Nephron (organoid): ENCODE data around the gene IFIT3.
"Not testable (repeated sequence)": the region's sequence is repeated elsewhere in the genome, so short reads cannot be mapped to it uniquely, and the experiment has no call there.

Source experiments
- H3K27ac Mint-ChIP-seq, 3 experiments: 2 replicates each; pipeline ENCODE4 v1.8.0; 2020; ENCODE audit warnings: mixed read lengths in 3 of 3, mild to moderate bottlenecking in 2 of 3, moderate library complexity in 1 of 3
- H3K27me3 Mint-ChIP-seq: 2 replicates; pipeline ENCODE4 v1.8.0; 2021; ENCODE audit warnings: low read depth, mild to moderate bottlenecking, moderate library complexity, mixed read lengths
- H3K36me3 Mint-ChIP-seq: 2 replicates; pipeline ENCODE4 v1.8.0; 2020; ENCODE audit warnings: low read depth, mixed read lengths
- H3K4me1 Mint-ChIP-seq: 2 replicates; pipeline ENCODE4 v1.8.0; 2020; ENCODE audit warnings: mixed read lengths
- H3K4me3 Mint-ChIP-seq, 3 experiments: 2 replicates each; pipeline ENCODE4 v1.8.0; 2020; ENCODE audit warnings: mild to moderate bottlenecking in 3 of 3, mixed read lengths in 3 of 3, moderate library complexity in 2 of 3
- H3K9me3 Mint-ChIP-seq: 2 replicates; pipeline ENCODE4 v1.8.0; 2020; ENCODE audit warnings: mixed read lengths
- CTCF ChIP-seq, 3 experiments: fragments of 200-600 bp; sonication (generic); IDR thresholded peaks; one replicate each; pipeline ENCODE4 v1.5.0; 2021; ENCODE audit warnings: antibody characterized with exemption in 3 of 3; ENCODE audit not compliant: unreplicated experiment in 3 of 3

Gene IFIT3

DNA sequence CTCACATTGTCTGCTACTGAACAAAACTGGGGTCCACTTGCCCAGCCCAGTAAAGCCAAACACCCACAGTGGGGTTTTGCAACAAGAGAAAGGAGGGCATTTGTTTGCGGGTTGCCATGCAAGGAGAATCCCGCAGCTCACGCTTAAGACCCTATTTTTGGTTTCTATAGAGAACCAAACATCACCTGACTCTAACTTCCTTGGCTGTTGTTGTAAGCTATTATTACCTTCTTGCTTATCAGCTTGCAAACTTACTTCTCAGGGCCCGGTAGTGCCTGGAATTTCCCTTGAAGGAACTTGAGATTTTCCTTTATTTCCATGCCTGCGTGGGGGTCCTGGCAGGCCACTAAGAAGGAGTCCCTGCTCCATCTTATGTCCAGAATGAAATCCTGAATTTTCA, 20.7 kb downstream of the IFIT3 start:
- no peaks in the 10 kb centered on the region for H3K27me3 Mint-ChIP-seq
- TF ChIP-seq CTCF (IDR thresholded peaks at IDR 0.05; ENCODE audit: unreplicated experiment in 3 of 3), result no peak
- no peaks in the 10 kb centered on the region for H3K36me3 Mint-ChIP-seq
- no peak overlapping the region for H3K4me3 Mint-ChIP-seq
- H3K27ac Mint-ChIP-seq, result peak overlapping the region; percentile 83 to 97 (median 90)
- peaks cover 75% of the 10 kb centered on the region for H3K4me1 Mint-ChIP-seq
- peaks cover 2% of the 10 kb centered on the region for H3K9me3 Mint-ChIP-seq

GRCh38 chr10:89348975-89349374, 21.2 kb downstream of the IFIT3 start:
- TF ChIP-seq CTCF (IDR thresholded peaks at IDR 0.05; ENCODE audit: unreplicated experiment in 3 of 3), result no peak
- no peaks in the 10 kb centered on the region for H3K27me3 Mint-ChIP-seq
- peak overlapping the region; percentile 83 to 97 (median 90) for H3K27ac Mint-ChIP-seq
- H3K4me1 Mint-ChIP-seq, result peaks cover 72% of the 10 kb centered on the region
- H3K9me3 Mint-ChIP-seq, result peaks cover 3% of the 10 kb centered on the region
- peaks cover under 1% of the 10 kb centered on the region for H3K36me3 Mint-ChIP-seq
- H3K4me3 Mint-ChIP-seq, result no peak overlapping the region

GRCh38 chr10:89350631-89351315, 23.0 kb downstream of the IFIT3 start:
- H3K36me3 Mint-ChIP-seq, H3K9me3 Mint-ChIP-seq, H3K4me3 Mint-ChIP-seq, H3K27me3 Mint-ChIP-seq: not testable (repeated sequence)
- peak overlapping the region; percentile 90 to 97 (median 97) for H3K27ac Mint-ChIP-seq
- H3K4me1 Mint-ChIP-seq, result peaks cover 61% of the 10 kb centered on the region

DNA sequence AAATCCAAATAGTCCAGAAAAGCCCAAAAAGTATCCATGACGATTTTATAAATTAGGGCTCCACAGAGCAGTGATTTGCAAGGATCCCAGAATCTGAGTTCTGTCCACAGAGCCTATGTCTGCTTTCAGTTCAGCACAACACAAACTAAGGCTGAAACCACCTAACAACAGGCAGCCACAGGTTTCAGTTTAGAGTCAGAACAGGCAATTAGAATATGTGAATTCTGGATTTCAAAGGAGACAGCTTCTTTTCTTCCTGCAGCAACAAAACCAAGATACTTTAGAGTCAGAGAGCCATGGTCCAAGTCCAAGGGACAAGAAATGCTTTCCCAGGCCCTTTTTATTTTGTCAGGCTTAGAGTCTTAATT, 23.6 kb downstream of the IFIT3 start:
- Mint-ChIP-seq H3K4me3 (peak overlapping the region in 1 of 3 experiments; percentile 24), H3K9me3 (peaks cover 6% of the 10 kb centered on the region), H3K4me1 (peaks cover 60% of the 10 kb centered on the region), H3K36me3 (peaks cover 3% of the 10 kb centered on the region), H3K27ac (peak overlapping the region; percentile 90 to 97 (median 97)), H3K27me3 (no peaks in the 10 kb centered on the region)
- TF ChIP-seq CTCF (IDR thresholded peaks at IDR 0.05; ENCODE audit: unreplicated experiment in 3 of 3), result no peak

DNA sequence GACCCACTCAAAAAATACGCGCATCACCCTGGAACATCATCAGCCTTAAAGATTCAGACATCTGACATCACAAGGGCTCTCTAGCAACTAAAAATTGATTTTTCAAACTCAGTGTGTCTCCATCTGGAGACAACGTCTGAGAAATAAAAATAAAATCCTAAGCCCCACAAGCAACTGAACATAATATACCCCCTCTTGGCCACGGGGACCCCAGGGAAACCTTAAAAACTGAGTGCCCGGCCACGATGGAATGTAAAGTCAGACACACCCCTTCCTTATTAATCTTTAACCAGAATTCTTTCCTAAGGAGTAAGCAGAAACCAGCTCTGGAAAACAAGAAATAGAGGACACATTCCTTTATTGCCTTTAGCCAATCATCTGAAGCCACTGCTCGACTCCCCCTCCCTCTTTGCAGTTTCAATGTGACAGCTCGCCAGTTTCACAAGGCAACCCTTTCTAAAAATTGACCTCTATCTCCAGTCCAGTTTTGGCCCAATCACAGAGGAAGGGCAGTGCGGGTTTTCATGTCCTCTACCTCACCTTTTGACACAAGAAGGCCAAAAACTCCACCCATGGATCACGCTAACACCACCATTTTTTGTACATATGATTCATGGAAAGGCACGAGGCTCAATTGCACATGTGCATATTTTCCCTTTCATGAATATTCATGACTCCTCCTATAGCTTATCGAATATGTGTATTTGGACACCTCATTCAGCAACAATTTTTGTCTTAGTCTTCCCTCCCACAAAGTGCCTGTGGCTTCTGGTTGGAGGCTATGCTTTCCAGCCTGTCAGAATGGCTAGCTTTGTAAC, 24.2 kb downstream of the IFIT3 start:
- Mint-ChIP-seq H3K4me3 (peak overlapping the region; percentile 24 to 41 (median 28)), H3K4me1 (peaks cover 54% of the 10 kb centered on the region), H3K27ac (peak overlapping the region; percentile 90 to 97 (median 97)), H3K9me3 (peaks cover 6% of the 10 kb centered on the region), H3K36me3 (peaks cover 3% of the 10 kb centered on the region), H3K27me3 (no peaks in the 10 kb centered on the region)
- no peak for TF ChIP-seq CTCF (IDR thresholded peaks at IDR 0.05; ENCODE audit: unreplicated experiment in 3 of 3)

DNA sequence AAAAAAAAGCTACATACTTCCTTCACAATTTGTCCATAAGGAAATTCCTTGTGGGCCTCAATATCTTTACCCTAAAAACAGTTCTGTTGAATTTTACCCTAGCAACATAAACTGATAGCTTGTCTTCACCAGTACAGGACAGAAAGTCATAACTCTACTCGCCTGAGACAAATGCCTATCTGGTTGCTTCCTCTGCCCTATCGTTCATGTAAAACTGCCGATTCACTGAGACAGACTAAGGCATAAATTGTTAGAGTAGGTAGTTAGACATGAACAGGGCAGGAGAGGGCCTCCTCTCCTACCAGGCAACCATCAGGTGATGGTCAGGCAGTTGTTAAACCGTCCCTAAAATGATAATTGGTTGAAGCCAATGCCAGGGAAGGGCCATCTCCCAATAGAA, 25.0 kb downstream of the IFIT3 start:
- peak overlapping the region; percentile 56 to 97 (median 90) for H3K27ac Mint-ChIP-seq
- H3K9me3 Mint-ChIP-seq, result peaks cover 6% of the 10 kb centered on the region
- no peaks in the 10 kb centered on the region for H3K27me3 Mint-ChIP-seq
- peaks cover 3% of the 10 kb centered on the region for H3K36me3 Mint-ChIP-seq
- H3K4me1 Mint-ChIP-seq, result peaks cover 50% of the 10 kb centered on the region
- H3K4me3 Mint-ChIP-seq, result no peak overlapping the region
- TF ChIP-seq CTCF (IDR thresholded peaks at IDR 0.05; ENCODE audit: unreplicated experiment in 3 of 3), result no peak
